H1 (cell line): ENCODE data around the gene ZYG11B. TPM values are rescaled to one million over a fixed set of nuclear protein-coding genes. Genes with fewer than 3 reads are reported as not detected.

Source experiments
- CTCF ChIA-PET: fragments of 300-600 bp; sonication (Branson Sonifier 250); formaldehyde crosslinking; loops from one replicate; lab custom pipeline; 2021; ENCODE audit not compliant: partially characterized antibody; lab: Charles Lee
- POLR2A ChIA-PET: fragments of 300-600 bp; sonication (Branson Sonifier 250); formaldehyde crosslinking; loops from one replicate; lab custom pipeline; 2021; ENCODE audit warnings: inconsistent platforms; ENCODE audit not compliant: partially characterized antibody; lab: Charles Lee
- DNase-seq, 2 experiments: peaks; one replicate each; pipeline versions ENCODE4 v3.0.0 to v3.0.0-alpha.2; 2010 to 2022; ENCODE audit warnings: low spot score in 2 of 2, low read depth in 1 of 2, mixed read lengths in 1 of 2
- FAIRE-seq: peaks from 2 replicates; lab custom pipeline; 2011; peaks lifted over from hg19 to GRCh38; lab: Jason Lieb, UNC
- H2AFZ ChIP-seq: 2 replicates; pipeline ENCODE4 v1.8.1; 2012; ENCODE audit warnings: low read length, inconsistent platforms
- H2AK5ac ChIP-seq: 2 replicates; pipeline ENCODE4 v1.6.1; 2013; ENCODE audit warnings: low read depth, low read length
- H2BK120ac ChIP-seq: replicated peaks from 2 replicates; pipeline ENCODE3; 2013; ENCODE audit warnings: low read depth, low read length, inconsistent platforms
- H2BK12ac ChIP-seq: 2 replicates; pipeline ENCODE4 v1.6.1; 2013; ENCODE audit warnings: low read depth, low read length
- H2BK15ac ChIP-seq: 2 replicates; pipeline ENCODE4 v1.6.1; 2013; ENCODE audit warnings: low read length
- H2BK20ac ChIP-seq: 2 replicates; pipeline ENCODE4 v1.6.1; 2013; ENCODE audit warnings: low read length
- H2BK5ac ChIP-seq: 2 replicates; pipeline ENCODE4 v1.6.1; 2013; ENCODE audit warnings: low read depth, low read length
- H3K14ac ChIP-seq: 2 replicates; pipeline ENCODE4 v1.6.1; 2013; ENCODE audit warnings: inconsistent platforms; ENCODE audit not compliant: insufficient read length
- H3K18ac ChIP-seq: 2 replicates; pipeline ENCODE4 v1.6.1; 2013; ENCODE audit warnings: low read length; ENCODE audit errors: extremely low read depth
- H3K23ac ChIP-seq: 2 replicates; pipeline ENCODE4 v1.6.1; 2013; ENCODE audit warnings: inconsistent platforms; ENCODE audit not compliant: insufficient read length
- H3K23me2 ChIP-seq: 2 replicates; pipeline ENCODE4 v1.6.1; 2013; ENCODE audit warnings: low read depth, low read length
- H3K27ac ChIP-seq: 2 replicates; pipeline ENCODE4 v1.6.1; 2011; ENCODE audit warnings: low read depth, low read length, inconsistent platforms
- H3K27me3 ChIP-seq, 4 experiments: replicated peaks in 1 of 4; 1 replicate in 1 of 4; 2 replicates in 3 of 4; pipeline versions ENCODE4 v1.6.1 to v1.8.1; 2011 to 2013; ENCODE audit warnings: low read length in 3 of 4, mild to moderate bottlenecking in 3 of 4, inconsistent platforms in 2 of 4, mixed read lengths in 2 of 4, moderate library complexity in 1 of 4; ENCODE audit not compliant: control insufficient read depth in 3 of 4, insufficient read depth in 3 of 4; ENCODE audit errors: extremely low read depth in 1 of 4
- H3K36me3 ChIP-seq, 4 experiments: 2 replicates each; pipeline versions ENCODE4 v1.6.1 to v1.8.1; 2011 to 2013; ENCODE audit warnings: mild to moderate bottlenecking in 4 of 4, low read length in 3 of 4, moderate library complexity in 2 of 4, control low read depth in 1 of 4, inconsistent platforms in 1 of 4; ENCODE audit not compliant: insufficient read depth in 4 of 4, control insufficient read depth in 2 of 4
- H3K4ac ChIP-seq: replicated peaks from 2 replicates; pipeline ENCODE3; 2013; ENCODE audit warnings: low read length, low read depth, mixed read lengths, inconsistent platforms; ENCODE audit not compliant: insufficient read length
- H3K4me1 ChIP-seq, 4 experiments: replicated peaks in 1 of 4; 1 replicate in 1 of 4; 2 replicates in 3 of 4; pipeline versions ENCODE4 v1.6.1 to v1.8.1; 2011 to 2013; ENCODE audit warnings: low read length in 3 of 4, inconsistent platforms in 2 of 4, mixed read lengths in 1 of 4; ENCODE audit not compliant: insufficient read depth in 4 of 4, control insufficient read depth in 3 of 4
- H3K4me2 ChIP-seq, 2 experiments: 2 replicates each; pipeline versions ENCODE4 v1.6.1 to v1.8.1; 2011 to 2013; ENCODE audit warnings: low read depth in 2 of 2, low read length in 2 of 2, control low read depth in 1 of 2, inconsistent platforms in 1 of 2, mild to moderate bottlenecking in 1 of 2; ENCODE audit not compliant: insufficient read depth in 1 of 2
- H3K4me3 ChIP-seq, 4 experiments: fragments of 200-600, 300-600 bp in 1 of 4; sonication (generic), shearing (Covaris generic), sonication (Bioruptor Twin) in 1 of 4; 2 replicates each; pipeline versions ENCODE4 v1.5.1 to v1.8.1; 2011 to 2016; ENCODE audit warnings: low read length in 4 of 4, low read depth in 3 of 4, control low read depth in 2 of 4, inconsistent platforms in 2 of 4, mild to moderate bottlenecking in 2 of 4, mixed read lengths in 1 of 4, moderate library complexity in 1 of 4; ENCODE audit not compliant: insufficient read depth in 2 of 4; ENCODE audit errors: extremely low read depth in 1 of 4
- H3K56ac ChIP-seq: replicated peaks from 2 replicates; pipeline ENCODE3; 2013; ENCODE audit warnings: low read depth, mild to moderate bottlenecking, mixed read lengths, low read length, inconsistent platforms; ENCODE audit not compliant: insufficient read length
- H3K79me1 ChIP-seq: 2 replicates; pipeline ENCODE4 v1.6.1; 2013; ENCODE audit warnings: low read depth, low read length, control low read depth
- H3K79me2 ChIP-seq, 2 experiments: 2 replicates each; pipeline versions ENCODE4 v1.6.1 to v1.8.1; 2012 to 2013; ENCODE audit warnings: low read length in 2 of 2, mild to moderate bottlenecking in 2 of 2, inconsistent platforms in 1 of 2; ENCODE audit not compliant: insufficient read depth in 2 of 2, control insufficient read depth in 1 of 2
- H3K9ac ChIP-seq, 4 experiments: replicated peaks in 1 of 4; 1 replicate in 1 of 4; 2 replicates in 3 of 4; pipeline versions ENCODE4 v1.6.1 to v1.8.1; 2011 to 2013; ENCODE audit warnings: low read depth in 3 of 4, low read length in 3 of 4, control low read depth in 2 of 4, mild to moderate bottlenecking in 2 of 4, moderate library complexity in 2 of 4, inconsistent platforms in 1 of 4; ENCODE audit errors: extremely low read depth in 1 of 4
- H3K9me3 ChIP-seq, 2 experiments: 2 replicates each; pipeline versions ENCODE4 v1.6.1 to v1.8.1; 2012 to 2013; ENCODE audit warnings: mild to moderate bottlenecking in 2 of 2, moderate library complexity in 2 of 2, control low read depth in 1 of 2, inconsistent platforms in 1 of 2, low read depth in 1 of 2, low read length in 1 of 2, mixed read lengths in 1 of 2; ENCODE audit not compliant: insufficient read depth in 2 of 2
- H4K20me1 ChIP-seq, 2 experiments: replicated peaks in 1 of 2; 2 replicates each; pipeline versions ENCODE3 to v1.8.1; 2011 to 2013; ENCODE audit warnings: inconsistent platforms in 2 of 2, low read length in 2 of 2, mild to moderate bottlenecking in 1 of 2; ENCODE audit not compliant: insufficient read depth in 2 of 2, control insufficient read depth in 1 of 2
- H4K5ac ChIP-seq: 2 replicates; pipeline ENCODE4 v1.6.1; 2013; ENCODE audit warnings: low read length, low read depth, mixed read lengths, inconsistent platforms; ENCODE audit not compliant: insufficient read length
- H4K8ac ChIP-seq: 2 replicates; pipeline ENCODE4 v1.8.0; 2013; ENCODE audit warnings: mild to moderate bottlenecking, moderate library complexity, low read length, inconsistent platforms; ENCODE audit not compliant: insufficient read depth; ENCODE audit errors: extremely low read depth
- H4K91ac ChIP-seq: replicated peaks from 2 replicates; pipeline ENCODE3; 2013; ENCODE audit warnings: low read length, mixed read lengths, inconsistent platforms; ENCODE audit not compliant: insufficient read length
- CBX8 ChIP-seq: fragments of 300-800, 300-1000 bp; sonication (generic); IDR thresholded peaks from 2 replicates; pipeline ENCODE4 v1.7.1; 2016; ENCODE audit warnings: low read depth, low read length, borderline replicate concordance
- WGBS, 2 experiments: shearing (Covaris generic) in 1 of 2; methylation state at CpG; one replicate each; pipeline versions ENCODE4 v1.1.6 to v1.1.7; 2013 to 2015; ENCODE audit warnings: low lambda C conversion rate in 2 of 2, mixed read lengths in 2 of 2, inconsistent platforms in 1 of 2, low coverage in 1 of 2, missing lambda C conversion rate in 1 of 2; ENCODE audit not compliant: insufficient replicate concordance in 2 of 2, insufficient coverage in 1 of 2, insufficient read length in 1 of 2; ENCODE audit errors: extremely low coverage in 1 of 2, missing lambda C conversion rate in 1 of 2; 5-methylcytosine and 5-hydroxymethylcytosine counted together
- polyA plus RNA-seq, 7 experiments: library from polyadenylated mRNA; depleted of rRNA in 3 of 7; stranded (reverse) in 5 of 7; unstranded in 2 of 7; fragments of >200 nt in 5 of 7; fragments of 200-250 nt in 2 of 7; gene quantifications; 1 replicate in 5 of 7; 2 replicates in 1 of 7; 4 replicates in 1 of 7; pipeline versions ENCODE4 v1.2.1 to v1.2.3, GENCODE V29; 2011 to 2013; ENCODE audit warnings: missing spikeins in 2 of 7, mixed read lengths in 2 of 7
- total RNA-seq: library from RNA; stranded (reverse); fragmentation: NEBNext Ultra II Directional; extraction: Animal tissue kit (Norgen Biotek cat#: 25700); gene quantifications from 2 replicates; pipeline ENCODE4 v1.2.1, GENCODE V29; 2021

The ZYG11B gene
- total and polyA plus RNA-seq, 2 of the 8 experiments (the other 6 are each of a cell fraction or from before 2014, with no cell fraction given) = 4.4 to 20.9 TPM

DNA sequence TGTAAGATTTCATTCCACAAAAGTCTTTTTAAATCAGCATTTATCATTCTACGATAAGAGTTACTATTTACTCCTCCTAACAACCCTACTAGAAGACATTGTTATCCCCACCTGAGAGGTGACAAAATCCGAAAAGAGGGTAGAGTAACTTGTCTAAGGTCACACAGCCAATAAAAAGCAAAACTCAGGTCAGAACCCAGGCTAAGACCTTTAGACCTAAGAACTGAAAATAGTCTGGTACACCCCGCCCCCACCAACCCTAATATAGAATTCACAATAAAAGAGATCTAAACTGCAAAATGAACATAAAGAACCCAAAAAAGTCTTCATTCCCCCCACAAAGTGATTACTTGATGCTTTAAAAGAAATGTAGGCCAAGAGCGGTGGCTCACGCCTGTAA lies 46.8 kb upstream of the ZYG11B start:
- no peak overlapping the region for H4K8ac ChIP-seq
- CTCF ChIA-PET = interaction anchor here (1.2 kb wide), 1 partner anchor 11 kb away, joined by 3 read pairs; no protein-coding TSS in a partner anchor
- H3K4me1 ChIP-seq = peaks cover 0 to 7% (median 3%) of the 10 kb centered on the region in 4 experiments; a peak in 3 of 7 replicates
- POLR2A ChIA-PET = interaction anchor here (1.7 kb wide), 1 partner anchor 13 kb away, joined by 4 read pairs; no protein-coding TSS in a partner anchor
- no peak overlapping the region for H2AFZ ChIP-seq
- H3K14ac ChIP-seq = no peak overlapping the region
- H3K18ac ChIP-seq = no peak overlapping the region
- no peak overlapping the region; a peak in 1 of 8 replicates for H3K4me3 ChIP-seq
- no peak for DNase-seq
- no peak overlapping the region for H2BK15ac ChIP-seq
- no peak overlapping the region for H3K4me2 ChIP-seq
- H3K27ac ChIP-seq = no peak overlapping the region
- TF ChIP-seq CBX8 = no peak
- H3K23me2 ChIP-seq = no peaks in the 10 kb centered on the region; the same call in 1 of the 2 replicates
- no peak overlapping the region for H2AK5ac ChIP-seq
- H3K36me3 ChIP-seq = no peaks in the 10 kb centered on the region
- no peaks in the 10 kb centered on the region for H3K79me2 ChIP-seq
- no peaks in the 10 kb centered on the region for H3K79me1 ChIP-seq
- H2BK5ac ChIP-seq = no peak overlapping the region
- 82% methylated on average over 5 of the region's 5 CpGs; no CpG with 5 or more reads in 1 of the 2 experiments for WGBS, 2 experiments
- no peaks in the 10 kb centered on the region for H3K27me3 ChIP-seq
- no peak overlapping the region for H4K91ac ChIP-seq
- no peak overlapping the region for H2BK120ac ChIP-seq
- no peak overlapping the region for H3K56ac ChIP-seq
- no peaks in the 10 kb centered on the region for H3K9me3 ChIP-seq
- H2BK20ac ChIP-seq = no peak overlapping the region
- no peak overlapping the region for H3K4ac ChIP-seq
- H4K20me1 ChIP-seq = no peaks in the 10 kb centered on the region
- no peak overlapping the region for H3K9ac ChIP-seq
- H3K23ac ChIP-seq = no peak overlapping the region
- H4K5ac ChIP-seq = no peak overlapping the region
- no peak overlapping the region for H2BK12ac ChIP-seq
- FAIRE-seq = no peak
